Measurements from ENCODE around the gene HIF3A. TPM values are rescaled to one million over a fixed set of nuclear protein-coding genes. Genes with fewer than 3 reads are reported as not detected.

The HIF3A gene
- total RNA-seq, 4 donors from 2014 or later, result 49.1 to 88.3 (median 66.0) TPM

GRCh38 chr19:46326608-46327007 lies 29.8 kb downstream of the HIF3A start:
- 94 to 98% methylated on average over 4 of the region's 4 CpGs for WGBS, 2 donors
- no peak for TF ChIP-seq POLR2A (IDR thresholded peaks at IDR 0.05)
- TF ChIP-seq CTCF (IDR thresholded peaks at IDR 0.05), result no peak
- Histone ChIP-seq H3K4me3 (replicated peaks in 1 of 3) (no peak overlapping the region), H3K4me1 (no peaks in the 10 kb centered on the region), H3K36me3 (peaks cover 10 to 11% of the 10 kb centered on the region in 2 donors), H3K27me3 (no peaks in the 10 kb centered on the region), H3K27ac (no peak overlapping the region), H3K9me3 (no peaks in the 10 kb centered on the region)
- DNase-seq, result no peak
- intact Hi-C loops (cut with DNase I), result no loop called here

- peaks cover 10 to 11% of the 10 kb centered on the region in 2 donors for H3K36me3 ChIP-seq
- intact Hi-C loops (cut with DNase I), result no loop called here
- no peaks in the 10 kb centered on the region for H3K27me3 ChIP-seq
- no peaks in the 10 kb centered on the region for H3K4me1 ChIP-seq
- TF ChIP-seq CTCF (IDR thresholded peaks at IDR 0.05) (no peak), POLR2A (IDR thresholded peaks at IDR 0.05) (no peak)
- DNase-seq, result no peak
- H3K9me3 ChIP-seq, result no peaks in the 10 kb centered on the region
- H3K4me3 ChIP-seq (replicated peaks in 1 of 3), result no peak overlapping the region
- WGBS, 2 donors, result 97 to 100% methylated on average over 2 of the region's 2 CpGs
- H3K27ac ChIP-seq, result no peak overlapping the region
Measured at GRCh38 chr19:46328079-46328478, 31.2 kb downstream of the HIF3A start.

GRCh38 chr19:46330319-46330918 lies 33.6 kb downstream of the HIF3A start:
- Histone ChIP-seq H3K36me3 (peaks cover 7 to 11% of the 10 kb centered on the region in 2 donors), H3K9me3 (no peaks in the 10 kb centered on the region), H3K4me1 (no peaks in the 10 kb centered on the region), H3K27ac (no peak overlapping the region), H3K4me3 (replicated peaks in 1 of 3) (no peak overlapping the region), H3K27me3 (no peaks in the 10 kb centered on the region)
- 96 to 97% methylated on average over 2 of the region's 2 CpGs for WGBS, 2 donors
- intact Hi-C loops (cut with DNase I), result no loop called here
- no peak for DNase-seq
- TF ChIP-seq CTCF (IDR thresholded peaks at IDR 0.05) (no peak), POLR2A (IDR thresholded peaks at IDR 0.05) (no peak)

- Histone ChIP-seq H3K9me3 (no peaks in the 10 kb centered on the region), H3K36me3 (no peaks in the 10 kb centered on the region), H3K27ac (no peak overlapping the region), H3K4me1 (no peaks in the 10 kb centered on the region), H3K27me3 (no peaks in the 10 kb centered on the region), H3K4me3 (replicated peaks in 1 of 3) (no peak overlapping the region)
- TF ChIP-seq CTCF (IDR thresholded peaks at IDR 0.05) (no peak), POLR2A (IDR thresholded peaks at IDR 0.05) (no peak)
- 94 to 100% methylated on average over 1 of the region's 1 CpG for WGBS, 2 donors
- intact Hi-C loops (cut with DNase I), result no loop called here
- no peak for DNase-seq
Measured at GRCh38 chr19:46337487-46337886, 40.6 kb downstream of the HIF3A start.

GRCh38 chr19:46339446-46339845 lies 42.6 kb downstream of the HIF3A start:
- WGBS, 2 donors, result 75 to 85% methylated on average over 10 of the region's 10 CpGs
- H3K36me3 ChIP-seq, result no peaks in the 10 kb centered on the region
- intact Hi-C loops (cut with DNase I), result no loop called here

More at GRCh38 chr19:46339446-46339845, 42.6 kb downstream of the HIF3A start:
- no peak overlapping the region for H3K4me3 ChIP-seq (replicated peaks in 1 of 3)
- no peaks in the 10 kb centered on the region for H3K4me1 ChIP-seq
- H3K27ac ChIP-seq, result no peak overlapping the region
- no peaks in the 10 kb centered on the region for H3K27me3 ChIP-seq
- H3K9me3 ChIP-seq, result no peaks in the 10 kb centered on the region
- DNase-seq, result no peak
- TF ChIP-seq CTCF (IDR thresholded peaks at IDR 0.05) (no peak), POLR2A (IDR thresholded peaks at IDR 0.05) (no peak)

Data from thyroid gland (tissue), 4 donors.